ENCODE data around the gene FRYL.
"Not testable (repeated sequence)": the region's sequence is repeated elsewhere in the genome, so short reads cannot be mapped to it uniquely, and the experiment has no call there.

FRYL gene

DNA sequence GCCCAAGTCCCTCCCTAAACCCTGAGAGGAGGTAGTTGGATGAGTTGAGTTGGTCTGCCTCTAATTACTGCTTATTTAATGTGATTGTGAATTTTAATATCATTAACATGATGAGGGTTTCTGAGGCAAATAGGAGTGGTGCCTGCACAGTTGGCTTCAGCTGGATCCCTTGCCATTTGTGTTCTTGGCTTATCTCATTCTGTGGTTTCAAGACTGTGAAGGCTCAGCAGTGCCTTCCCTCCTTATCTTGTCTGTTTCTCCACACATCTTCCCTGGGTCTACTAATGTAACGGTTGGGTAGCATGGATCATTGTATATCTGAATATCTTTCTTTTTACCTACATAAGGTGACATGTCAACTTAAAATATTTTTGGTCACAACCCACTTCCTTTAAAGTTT is 298.5 kb downstream of the FRYL start:
- DNase-seq: no peak

DNA sequence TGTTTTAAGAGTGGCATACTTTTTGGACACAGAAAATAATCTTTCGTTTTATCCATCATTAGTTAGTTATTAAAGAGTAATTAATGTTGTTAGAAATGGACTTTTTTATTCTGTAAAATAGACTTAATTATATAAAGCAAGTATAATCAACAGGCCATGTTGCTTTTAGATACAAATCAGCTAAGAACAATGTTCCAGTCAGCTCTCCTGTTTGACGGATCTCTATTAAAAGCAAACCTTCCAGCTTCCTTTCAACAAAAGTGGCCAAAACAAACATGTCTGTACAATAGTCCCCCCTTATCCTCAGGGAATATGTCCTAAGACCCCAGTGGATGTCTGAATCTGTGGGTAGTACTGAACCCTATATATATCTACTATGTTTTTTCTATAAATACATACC is 301.8 kb downstream of the FRYL start:
- DNase-seq: no peak

DNA sequence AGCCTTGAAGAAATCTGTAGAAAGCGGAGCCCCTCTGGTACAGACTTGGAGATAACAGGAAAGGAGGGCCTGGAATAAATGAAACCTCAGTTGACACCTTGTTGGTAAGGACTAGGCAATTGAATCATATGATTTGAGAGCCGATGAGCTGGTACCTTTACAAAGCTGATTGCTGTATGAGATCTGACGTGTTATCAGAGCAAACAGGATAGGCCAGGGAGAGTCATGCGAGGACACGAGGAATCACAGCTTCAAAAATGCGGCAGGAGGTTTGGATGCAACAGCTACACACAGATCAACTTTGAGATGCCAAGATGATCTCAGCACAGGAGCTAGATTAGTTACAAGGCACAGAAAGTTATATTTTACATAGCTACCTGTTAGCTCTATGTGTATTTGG is 304.3 kb downstream of the FRYL start:
- no peak for DNase-seq

DNA sequence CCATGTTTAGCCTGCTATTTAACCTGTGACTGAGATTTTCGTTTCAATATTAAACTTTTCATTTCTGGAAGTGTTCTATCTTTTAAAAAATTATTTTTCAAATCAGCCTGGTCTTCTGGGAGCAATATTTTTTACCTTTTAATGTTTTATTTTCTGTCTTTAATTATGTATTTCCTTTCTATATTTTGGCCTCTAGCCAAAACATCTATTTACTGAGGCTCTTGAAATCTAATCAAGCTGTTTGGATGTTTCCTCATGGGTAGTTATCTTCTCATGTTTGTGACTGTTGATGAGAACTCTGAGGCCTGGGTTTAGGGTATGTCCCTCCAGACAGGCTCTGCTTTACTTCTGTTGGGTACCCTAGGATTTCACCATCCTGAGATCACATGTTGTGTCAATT is 307.3 kb downstream of the FRYL start:
- DNase-seq: no peak

DNA sequence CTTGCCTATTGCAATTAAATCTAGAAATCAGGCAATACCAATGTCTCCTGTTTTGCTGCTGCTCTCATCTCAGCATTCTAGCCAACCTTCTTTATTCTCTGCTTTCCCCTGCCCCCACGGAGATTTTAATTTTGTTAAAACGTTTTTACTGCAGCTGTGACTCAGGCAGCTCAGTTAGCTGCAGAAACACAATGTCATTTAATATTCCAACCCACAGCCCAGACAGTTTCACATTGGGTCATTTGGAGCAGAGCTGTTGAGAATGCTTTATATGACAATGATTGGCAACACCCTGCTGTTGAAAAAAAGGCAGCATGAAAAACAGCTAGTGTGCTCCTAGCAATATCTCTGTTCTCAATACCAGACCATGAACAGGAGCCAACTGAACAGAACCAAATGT is 309.5 kb downstream of the FRYL start:
- DNase-seq: no peak

DNA sequence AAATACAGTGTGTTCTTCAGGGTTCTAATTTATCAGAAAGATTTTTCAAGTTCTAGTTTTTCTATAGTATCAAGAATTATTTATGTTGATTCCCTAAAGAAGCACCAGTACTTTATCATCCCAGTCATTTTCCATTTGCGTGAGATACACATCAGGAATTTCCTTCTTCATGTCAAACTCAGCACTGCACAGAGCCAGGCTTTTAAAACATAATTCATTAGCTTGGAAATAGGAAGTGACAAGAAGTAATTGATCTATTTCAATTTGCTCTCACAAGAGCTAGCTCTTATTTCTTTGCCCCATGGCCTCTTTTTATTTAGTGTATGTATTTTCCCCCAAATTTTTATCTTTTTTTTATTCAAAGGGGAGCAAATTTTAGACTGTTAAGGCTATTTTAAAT is 309.9 kb downstream of the FRYL start:
- no peak for DNase-seq

DNA sequence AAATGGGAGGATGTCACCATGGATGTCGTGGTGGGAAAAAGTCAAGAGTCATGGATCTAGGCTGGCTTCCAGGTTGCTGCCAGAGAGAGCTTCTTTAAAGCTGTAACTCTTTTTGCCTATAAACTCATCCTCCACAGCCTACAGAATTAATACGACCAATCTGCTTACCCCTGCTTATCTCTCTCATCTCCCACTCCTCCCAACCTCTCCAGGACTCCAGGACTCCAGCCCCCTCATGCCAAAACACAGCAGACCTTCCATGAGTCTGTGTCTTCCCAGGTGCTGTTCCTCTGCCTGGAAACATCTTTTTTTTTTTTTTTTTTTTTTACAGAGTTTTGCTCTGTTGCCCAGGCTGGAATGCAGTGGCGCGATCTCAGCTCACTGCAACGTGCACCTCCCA is 312.2 kb downstream of the FRYL start:
- no peak for DNase-seq

DNA sequence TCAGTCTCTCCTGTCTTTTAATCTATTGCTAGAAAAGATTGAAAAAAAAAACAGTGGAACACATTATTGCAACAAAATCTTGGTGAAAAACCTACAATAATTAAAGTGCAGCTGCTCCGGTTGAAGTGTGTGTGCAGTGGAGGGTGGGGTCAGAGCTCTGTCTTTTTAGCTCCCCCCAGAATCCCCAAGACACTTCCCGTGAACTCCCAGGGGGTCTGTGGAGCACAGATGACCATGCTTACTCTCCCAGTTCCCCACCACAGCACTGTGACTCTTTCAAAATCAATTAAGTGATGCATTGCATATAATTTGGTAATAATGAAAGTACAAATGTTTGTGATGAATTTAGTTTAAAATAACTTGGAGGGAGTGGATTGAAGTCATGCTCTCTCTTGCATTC is 312.6 kb downstream of the FRYL start:
- DNase-seq: no peak

DNA sequence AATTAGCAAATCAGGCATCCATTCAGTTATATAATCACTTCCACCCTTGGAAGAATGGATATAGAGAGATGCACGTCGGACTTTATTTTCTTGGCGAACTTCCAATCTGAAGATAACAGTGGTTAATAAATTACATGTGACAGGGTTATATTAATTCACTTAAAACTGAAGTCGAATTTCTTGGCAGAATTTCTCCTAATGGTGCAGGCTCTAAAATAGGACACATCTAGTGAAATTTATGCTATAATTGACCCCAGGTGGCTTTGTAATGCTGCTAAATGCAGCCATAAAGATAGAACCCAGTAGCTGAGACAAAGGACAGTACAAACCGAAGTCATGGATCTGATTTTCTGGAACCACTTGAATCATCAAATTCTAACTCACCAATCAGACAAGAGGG is 317.7 kb downstream of the FRYL start:
- no peak for DNase-seq

DNA sequence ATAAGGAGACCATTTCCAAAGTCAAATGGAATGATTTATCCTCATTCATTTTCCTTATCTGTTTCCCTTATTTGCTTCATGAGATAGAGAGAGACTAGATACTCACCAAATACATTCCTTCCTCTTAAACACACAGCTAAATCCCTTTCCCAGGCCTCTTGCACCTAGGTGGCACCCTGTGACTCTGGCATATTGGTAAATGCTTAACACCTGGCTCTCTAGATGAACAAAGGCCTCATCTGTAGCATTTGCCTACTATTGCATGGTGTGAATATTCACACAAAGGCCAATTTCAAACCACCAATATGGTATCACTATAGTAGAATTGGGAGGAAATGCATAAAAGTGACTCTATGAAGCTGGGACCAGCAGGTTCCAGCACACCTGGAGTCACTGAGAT is 319.1 kb downstream of the FRYL start:
- no peak for DNase-seq

DNA sequence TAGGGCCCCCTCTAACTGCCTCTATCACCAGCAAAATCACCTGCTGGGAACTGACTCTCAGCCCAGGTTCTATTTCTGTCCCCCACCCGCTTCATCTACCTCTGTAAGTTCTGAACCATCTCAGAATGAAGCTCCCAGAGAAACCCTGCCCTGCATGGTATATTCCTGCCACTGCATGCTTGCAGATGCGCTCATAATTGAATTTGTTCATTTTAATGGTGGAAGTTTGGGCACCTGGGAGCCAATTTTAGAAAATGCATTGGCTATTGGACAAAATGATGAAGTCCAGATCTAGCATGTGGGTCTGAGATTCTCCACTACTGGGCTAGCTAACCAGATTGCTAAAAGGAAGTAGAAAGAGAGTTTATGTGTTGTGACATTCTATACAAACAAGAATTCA is 325.5 kb downstream of the FRYL start:
- DNase-seq: no peak

DNA sequence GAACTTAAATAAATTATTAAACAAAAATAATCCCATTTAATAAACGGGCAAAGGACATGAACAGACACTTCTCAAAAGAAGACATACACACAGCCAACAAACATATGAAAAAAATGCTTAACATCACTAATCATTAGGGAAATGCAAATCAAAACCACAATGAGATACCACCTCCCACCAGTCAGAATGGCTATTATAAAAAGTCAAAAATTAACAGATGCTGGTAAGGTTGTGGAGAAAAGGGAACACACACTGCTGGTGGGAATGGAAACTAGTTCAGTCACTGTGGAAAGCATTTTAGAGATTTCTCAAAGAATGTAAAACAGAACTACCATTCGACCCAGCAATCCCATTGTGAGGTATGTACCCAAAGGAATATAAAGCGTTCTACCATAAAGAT is 328.4 kb downstream of the FRYL start:
- DNase-seq: not testable (repeated sequence)

DNA sequence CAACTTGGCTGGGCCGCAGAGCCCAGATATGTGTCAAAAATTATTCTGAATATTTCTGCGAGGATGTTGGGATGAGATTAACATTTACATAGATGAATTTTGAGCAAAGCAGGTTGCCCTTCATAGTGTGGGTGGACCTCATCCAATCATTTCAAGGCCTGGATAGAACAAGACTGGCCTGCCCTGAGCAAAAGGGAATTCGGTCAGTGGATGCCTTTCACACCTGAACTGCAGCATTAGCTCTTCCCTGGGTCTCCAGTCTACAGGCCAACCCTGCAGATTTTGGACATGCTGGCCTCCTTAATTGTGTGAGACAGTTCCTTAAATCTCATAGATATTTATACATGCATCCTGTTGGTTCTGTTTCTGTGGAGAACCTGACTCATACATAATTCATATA is 329.3 kb downstream of the FRYL start:
- DNase-seq: no peak

DNA sequence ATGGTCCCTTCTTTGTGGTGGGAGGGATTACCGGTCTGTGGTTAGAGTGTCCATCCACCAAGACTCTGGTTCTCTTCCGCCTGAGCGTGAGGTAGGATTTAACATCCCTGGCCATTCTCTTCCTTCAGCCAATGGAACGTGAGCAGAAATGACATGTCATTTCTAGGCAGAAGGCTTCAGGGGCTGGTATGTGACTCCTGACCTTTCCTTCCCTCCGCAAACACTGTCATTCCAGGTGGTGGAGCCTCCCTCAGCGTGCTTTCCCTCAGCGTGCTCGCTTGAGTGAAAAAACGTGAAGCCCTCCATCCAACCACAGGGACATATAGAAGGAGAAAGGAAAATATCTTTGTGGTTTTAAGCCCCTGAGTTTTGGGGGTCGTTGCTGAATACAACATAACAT is 330.9 kb downstream of the FRYL start:
- DNase-seq: no peak
